ENCODE results near the gene DTX2.
"Not testable (repeated sequence)": the region's sequence is repeated elsewhere in the genome, so short reads cannot be mapped to it uniquely, and the experiment has no call there.

The DTX2 gene

DNA sequence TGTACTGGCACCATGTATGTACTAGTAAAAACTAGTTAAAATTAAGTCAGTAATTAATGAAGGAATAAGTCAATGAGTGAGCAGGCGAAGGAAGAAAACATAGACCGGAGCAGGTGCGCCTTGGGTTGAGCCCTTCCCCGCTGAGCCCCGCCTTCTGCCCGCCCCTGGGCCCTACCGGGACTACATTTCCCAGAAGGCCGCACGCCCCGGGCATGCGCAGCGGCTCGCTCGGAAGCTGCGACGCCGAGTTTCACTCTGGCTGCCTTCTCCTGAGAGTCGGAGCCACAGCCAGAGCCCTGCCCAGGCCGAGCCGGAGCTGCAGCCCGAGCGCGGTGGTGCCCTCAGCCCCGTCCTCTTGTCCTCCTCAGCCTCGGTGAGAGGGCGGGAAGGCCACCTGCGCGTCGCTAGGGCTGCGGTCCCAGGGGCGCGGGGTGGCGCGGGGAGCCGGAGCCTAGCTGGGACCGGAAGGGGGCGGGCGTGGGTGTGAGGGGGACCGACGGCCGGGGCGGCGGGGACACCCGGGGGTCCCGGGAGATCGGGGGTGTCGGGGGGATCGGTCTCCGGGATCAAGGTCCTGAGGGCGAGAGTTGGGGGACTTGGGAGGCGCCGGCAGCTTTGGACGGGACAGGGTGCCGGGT lies at the start of gene DTX2:
Gene DTX2 (plus strand): TSS at position 246 of the 638 bp plus-strand sequence. CDS start 18,801 bp downstream, outside the sequence.
- DNase-seq (ENCODE audit: low read depth), result not testable (repeated sequence)

DNA sequence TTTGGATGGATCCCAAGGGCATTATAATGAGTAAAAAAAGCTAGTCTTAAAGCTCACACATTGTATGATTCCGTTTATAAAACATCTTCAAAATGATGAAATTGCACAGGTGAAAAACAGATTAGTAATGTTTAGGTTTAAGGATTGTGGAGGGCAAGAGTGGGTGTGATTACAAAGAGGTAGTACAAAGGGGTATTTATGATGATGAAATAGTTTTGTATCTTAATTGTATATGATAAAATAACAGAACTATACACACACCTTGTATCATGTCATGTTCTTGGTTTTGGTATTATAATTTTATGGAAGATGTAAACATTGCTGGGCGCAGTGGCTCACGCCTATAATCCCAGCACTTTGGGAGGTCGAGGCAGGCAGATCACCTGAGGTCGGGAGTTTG lies 49.3 kb upstream of the DTX2 start:
- DNase-seq (ENCODE audit: low read depth), result no peak

DNA sequence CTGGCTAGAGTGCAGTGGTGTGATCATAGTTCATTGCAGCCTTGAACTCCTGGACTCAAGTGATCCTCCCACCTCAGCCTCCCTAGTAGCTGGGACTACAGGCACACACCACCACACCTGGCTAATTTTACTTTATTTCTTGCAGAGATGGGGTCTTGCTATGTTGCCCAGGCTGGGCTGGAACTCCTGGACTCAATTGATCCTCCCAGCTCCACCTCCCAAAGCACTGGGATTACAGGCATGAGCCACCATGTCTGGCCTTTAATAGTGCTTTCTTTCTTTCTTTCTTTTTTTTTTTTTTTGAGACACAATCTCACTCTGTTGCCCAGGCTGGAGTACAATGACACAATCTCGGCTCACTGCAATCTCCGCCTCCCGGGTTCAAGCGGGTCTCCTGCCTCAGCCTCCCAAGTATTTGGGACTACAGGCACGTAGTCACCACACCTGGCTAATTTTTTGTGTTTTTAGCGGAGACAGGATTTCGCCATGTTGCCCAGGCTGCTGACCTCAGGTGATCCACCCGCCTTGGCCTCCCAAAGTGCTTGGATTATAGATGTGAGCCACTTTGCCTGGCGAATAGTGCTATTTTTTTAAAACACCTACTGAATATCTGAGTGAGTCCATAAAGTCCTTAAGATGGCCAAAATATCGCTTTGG lies 43.7 kb upstream of the DTX2 start:
- DNase-seq (ENCODE audit: low read depth), result not testable (repeated sequence)

DNA sequence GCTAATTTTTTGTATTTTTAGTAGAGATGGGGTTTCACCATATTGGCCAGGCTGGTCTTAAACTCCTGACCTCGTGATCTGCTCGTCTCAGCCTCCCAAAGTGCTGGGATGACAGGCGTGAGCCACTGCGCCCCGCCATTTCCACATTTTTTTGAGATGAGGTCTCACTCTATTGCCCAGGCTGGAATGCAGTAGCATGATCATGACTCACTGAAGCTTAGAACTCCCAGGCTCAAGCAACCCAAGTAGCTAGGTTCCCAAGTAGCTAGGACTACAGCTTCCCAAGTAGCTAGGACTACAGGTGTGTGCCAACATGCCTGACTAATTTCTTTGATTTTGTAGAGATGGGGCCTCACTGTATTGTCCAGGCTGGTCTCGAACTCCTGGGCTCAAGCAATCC lies 40.4 kb upstream of the DTX2 start:
- not testable (repeated sequence) for DNase-seq (ENCODE audit: low read depth)

DNA sequence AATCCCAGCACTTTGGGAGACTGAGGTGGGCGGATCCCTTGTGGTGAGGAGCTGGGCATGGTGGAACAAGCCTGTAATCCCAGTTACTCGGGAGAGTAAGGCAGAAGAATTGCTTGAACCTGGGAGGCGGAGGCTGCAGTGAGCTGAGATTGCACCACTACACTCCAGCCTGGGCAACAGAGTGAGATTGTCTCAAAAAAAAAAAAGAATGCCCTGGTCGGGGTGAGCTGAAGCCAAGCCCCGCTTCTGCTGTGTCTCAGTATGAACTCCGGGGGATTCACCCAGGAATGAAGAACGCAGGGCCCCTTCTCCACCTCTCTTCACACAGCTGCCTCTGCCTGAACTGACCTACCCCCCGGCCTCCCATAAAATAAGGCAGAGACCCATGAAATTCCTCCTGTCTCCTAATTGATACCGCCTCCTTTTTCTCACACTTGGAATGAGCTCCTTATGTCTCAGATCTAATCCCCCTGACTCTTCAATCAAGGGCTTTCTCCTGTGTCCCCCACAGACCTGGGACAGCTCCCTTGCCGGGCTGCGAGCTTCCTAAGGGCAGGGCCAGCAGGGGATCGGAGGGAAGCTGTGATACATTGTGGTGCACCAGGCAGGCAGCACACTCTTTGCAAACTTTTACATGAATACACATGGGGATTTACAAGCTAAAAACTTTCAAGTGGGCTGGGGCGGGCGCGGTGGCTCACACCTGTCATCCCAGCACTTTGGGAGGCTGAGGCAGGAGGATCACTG lies 37.7 kb upstream of the DTX2 start:
- no peak for DNase-seq (ENCODE audit: low read depth)

DNA sequence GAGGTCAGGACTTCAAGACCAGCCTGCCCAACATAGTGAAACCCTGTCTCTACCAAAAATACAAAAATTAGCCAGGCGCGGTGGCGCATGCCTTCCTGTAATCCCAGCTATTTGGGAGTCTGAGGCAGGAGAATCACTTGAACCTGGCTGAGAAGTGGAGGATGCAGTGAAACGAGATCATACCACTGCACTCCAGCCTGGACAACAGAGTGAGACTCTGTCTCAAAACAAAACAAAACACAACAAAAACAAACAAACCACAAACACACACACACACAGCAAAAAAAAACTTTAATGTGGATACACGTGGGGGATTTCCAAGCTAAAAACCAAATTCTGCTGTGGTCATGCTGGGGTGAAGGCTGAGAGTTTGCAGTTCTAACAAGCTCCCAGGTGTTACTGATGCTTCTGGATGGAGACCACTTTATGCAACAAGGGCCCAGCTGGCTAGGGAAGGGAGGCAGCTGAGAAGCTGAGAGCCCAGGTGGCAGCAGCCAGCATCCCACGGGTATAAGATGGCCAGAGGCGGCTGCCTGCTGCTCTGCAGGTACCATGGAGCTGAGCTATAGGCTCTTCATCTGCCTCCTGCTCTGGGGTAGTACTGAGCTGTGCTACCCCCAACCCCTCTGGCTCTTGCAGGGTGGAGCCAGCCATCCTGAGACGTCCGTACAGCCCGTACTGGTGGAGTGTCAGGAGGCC lies 36.9 kb upstream of the DTX2 start, which contains the start of gene ZP3:
Gene ZP3 (plus strand): TSS at position 538 of the 699 bp plus-strand sequence. CDS start 15 bp downstream, at position 553.
- no peak for DNase-seq (ENCODE audit: low read depth)

DNA sequence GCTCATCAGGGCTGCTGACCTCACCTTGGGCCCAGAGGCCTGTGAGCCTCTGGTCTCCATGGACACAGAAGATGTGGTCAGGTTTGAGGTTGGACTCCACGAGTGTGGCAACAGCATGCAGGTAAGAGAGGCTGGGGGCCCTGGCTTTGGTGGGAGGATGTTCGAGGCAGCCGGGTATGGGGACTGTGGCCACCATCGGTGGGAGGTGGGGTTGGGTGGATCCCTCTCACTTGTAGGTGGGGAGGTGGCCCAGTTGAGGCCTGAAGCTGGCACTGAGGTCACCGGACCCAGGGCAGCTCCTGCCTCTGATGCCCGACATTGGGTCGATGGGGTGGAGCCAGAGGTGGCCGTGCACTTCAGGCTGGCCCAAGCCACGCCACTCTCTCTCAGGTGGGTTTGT lies 36.4 kb upstream of the DTX2 start:
- DNase-seq (ENCODE audit: low read depth), result no peak

DNA sequence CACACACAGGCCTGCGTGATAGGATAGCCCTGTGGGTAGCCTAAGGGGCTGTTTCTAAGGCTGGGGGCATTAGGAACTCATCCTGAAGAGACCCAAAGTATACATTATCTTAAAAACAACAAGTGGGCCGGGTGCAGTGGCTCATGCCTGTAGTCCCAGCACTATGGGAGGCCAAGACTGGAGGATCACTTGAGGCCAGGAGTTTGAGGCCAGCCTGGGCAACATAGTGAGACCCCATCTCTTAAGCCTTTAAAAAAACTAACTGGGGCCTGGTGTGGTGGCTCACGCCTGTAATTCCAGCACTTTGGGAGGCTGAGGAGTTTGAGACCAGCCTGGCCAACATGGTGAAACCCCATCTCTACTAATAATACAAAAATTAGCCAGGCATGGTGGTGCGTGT lies 36.0 kb upstream of the DTX2 start:
- DNase-seq (ENCODE audit: low read depth), result not testable (repeated sequence)

DNA sequence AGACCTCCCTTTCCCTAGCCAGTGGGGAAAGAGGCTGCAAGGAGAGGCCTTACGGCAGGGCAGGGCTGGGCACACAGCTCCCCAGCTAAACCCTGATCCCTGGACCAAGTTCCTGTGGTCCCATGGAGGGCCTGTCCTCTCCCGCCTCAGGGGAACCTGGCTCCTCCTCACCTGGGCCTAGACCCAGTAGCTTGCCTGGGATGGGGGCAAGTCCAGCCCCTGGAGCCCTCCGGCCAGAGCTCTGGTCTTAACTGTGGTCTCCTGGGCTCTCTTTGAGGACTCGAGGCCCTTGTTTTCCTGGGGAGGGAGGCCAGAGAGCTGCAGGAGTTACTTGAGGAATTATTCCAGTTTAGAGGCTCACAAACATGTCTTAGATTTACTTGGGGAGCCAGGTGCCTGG lies 35.3 kb upstream of the DTX2 start:
- DNase-seq (ENCODE audit: low read depth), result no peak

DNA sequence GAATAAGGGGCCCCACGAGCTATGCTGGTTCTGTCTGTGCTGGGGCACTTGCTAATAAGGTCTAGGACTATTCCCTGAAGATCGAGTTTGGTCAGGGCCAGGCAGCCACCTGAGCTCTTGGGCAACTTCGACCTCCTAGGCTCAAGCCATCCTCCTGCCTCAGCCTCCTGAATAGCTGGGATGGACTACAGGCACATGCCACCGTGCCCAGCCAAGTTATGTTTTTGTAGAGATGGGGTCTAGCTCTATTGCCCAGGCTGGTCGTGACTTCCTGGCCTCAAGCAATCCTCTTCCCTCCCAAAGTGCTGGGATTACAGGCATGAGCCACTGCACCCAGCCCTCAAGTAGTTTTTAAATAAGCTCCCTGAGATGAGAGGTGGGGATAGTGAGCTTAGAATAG lies 33.9 kb upstream of the DTX2 start:
- no peak for DNase-seq (ENCODE audit: low read depth)

DNA sequence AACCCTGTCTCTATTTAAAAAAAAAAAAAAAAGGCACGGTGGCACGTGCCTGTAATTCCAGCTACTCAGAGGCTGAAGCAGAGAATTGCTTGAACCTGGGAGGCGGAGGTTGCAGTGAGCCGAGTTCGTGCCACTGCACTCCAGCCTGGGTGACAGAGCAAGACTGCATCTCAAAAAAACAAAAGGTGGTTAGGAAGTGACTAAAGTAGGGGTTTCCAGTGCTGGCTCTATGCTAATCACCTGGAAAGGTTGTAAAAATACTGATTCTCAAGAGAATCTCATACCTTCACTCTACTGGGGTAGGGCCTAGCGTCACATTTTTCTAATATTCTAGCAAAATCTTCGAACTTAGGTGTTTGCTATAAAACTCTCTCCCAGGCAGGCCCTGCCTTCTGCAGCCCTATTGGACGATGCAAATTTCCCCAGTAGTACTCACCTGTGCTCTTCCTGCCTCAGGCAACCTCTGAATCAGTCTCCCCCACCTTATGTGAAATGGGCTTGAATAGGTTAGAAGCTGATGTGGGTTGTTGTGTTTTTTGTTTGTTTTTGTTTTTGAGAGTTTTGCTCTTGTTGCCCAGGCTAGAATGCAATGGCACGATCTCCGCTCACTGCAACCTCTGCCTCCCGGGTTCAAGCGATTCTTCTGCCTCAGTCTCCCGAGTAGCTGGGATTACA lies 33.2 kb upstream of the DTX2 start:
- DNase-seq (ENCODE audit: low read depth), result no peak

DNA sequence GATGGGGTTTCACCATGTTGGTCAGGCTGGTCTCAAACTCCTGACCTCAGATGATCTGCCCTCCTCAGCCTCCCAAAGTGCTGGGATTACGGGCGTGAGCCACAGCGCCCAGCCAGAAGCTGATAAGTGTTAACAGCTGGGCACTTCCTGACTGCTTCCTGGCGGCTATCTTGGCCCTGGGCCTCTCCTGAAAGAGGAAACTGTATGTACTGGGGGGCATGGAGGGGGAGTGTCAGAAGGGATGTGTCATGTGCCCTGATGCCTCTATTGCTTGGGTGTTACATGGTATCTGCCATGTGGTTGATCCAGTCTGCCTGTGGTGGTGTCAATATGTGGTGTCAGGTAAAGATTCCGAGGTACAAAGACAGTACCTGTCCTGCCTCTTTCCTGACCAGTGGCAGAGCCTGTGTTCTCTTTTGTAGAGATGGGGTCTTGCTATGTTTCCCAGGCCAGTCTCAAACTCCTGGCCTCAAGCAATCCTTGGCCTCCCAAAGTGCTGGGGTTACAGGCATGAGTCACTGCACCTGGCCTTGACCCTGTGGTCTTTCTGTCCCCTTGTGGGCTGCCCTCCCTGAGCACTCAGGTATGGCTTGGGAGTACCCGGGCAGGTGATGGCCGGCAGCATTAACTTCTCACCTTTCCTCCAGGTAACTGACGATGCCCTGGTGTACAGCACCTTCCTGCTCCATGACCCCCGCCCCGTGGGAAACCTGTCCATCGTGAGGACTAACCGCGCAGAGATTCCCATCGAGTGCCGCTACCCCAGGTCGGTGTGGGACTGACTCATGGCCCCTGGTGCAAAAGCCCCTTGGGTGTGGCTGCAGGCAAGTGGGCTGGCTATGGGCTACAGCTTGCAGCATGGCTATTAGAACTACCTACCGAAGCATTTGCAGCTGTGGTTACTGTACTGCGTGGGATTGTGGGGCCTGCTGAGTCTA lies 32.4 kb upstream of the DTX2 start:
- no peak for DNase-seq (ENCODE audit: low read depth)

DNA sequence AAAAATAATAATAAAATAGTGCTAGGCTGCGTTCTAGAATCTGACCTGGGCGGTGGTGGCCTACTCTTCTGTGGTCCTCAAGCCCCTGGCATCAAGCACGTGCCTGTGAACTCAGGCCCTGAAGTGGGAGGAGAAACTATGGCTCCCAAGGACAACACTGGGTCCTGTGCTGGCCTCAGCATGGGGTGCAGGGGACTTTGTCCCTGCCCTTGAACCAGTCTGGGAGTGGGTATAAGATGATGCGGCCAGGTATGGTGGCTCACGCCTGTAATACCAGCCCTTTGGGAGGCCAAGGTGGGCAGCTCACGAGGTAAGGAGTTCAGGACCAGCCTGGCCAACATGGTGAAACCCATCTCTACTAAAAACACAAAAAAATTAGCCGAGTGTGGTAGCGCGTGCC lies 31.3 kb upstream of the DTX2 start:
- DNase-seq (ENCODE audit: low read depth), result no peak

DNA sequence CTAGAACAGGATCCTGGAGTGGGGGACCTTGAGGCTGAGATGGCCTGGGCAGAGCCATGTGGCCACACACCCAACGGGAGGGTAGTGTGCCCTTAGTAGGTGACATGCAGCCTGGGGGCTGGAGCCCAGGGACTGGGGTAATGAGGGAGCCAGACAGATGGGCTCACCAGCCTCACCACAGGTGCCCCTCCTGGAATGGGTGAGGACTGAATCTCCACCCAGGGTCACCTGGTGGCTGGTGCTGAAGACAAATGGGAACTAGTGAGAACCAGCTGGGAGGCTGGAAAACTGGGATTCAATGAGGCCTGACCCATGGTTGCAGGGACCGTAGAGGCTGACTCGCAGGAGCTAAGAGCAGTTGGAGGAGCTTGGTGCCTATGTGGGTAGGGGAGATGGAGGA lies 30.7 kb upstream of the DTX2 start:
- DNase-seq (ENCODE audit: low read depth), result no peak

DNA sequence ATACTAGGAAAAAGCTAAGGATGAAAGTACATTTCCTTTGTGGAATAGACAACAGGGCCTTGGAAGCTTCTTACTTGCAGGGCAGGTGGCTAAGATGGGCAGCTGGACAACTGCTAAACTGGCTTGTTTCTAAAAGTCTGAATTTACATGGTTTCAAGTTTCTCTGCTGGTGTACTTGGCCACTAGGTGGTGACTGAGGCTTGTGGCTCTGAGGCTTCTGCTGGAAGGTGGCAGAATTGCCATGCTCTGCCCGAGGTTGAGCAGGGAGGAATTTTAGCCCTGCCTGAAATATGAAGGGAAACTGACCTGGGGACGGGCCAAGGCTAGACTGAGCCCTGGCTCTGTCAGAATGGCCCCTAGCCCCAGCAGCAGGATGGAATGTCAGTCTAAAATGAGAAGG lies 23.6 kb upstream of the DTX2 start:
- not testable (repeated sequence) for DNase-seq (ENCODE audit: low read depth)

DNA sequence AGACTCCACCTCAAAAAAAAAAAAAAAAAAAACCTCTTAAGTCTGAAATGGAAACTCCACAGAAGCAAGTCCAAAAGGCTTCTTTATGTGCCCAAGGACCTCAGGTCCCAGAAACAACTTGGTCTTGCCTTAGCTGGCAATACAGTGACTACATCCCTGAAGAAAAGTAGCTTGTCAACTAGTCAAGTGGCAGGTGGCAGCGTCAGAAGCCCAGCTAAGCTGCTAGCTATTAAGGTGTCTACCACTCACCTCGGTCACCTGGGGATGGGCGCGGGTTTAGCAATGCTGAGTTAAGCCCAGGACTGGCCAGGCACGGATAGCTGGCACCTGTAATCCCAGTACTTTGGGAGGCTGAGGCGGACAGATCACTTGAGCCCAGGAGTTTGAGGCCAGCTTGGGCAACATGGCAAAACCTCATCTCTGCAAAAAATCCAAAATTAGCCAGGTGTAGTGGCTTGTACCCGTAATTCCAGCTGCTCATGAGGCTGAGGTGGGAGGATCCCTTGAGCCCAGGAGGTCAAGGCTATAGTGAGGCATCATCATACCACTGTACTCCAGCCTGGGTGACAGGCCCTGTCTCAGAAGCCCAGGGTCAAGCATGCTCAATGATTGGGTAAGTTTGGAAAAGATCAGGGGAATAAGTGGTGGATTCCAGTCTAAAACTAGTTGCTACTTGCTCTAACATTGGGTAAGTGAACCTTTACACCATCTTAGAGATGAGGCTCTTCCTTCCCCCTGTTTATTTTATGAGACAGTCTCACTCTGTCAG lies 22.2 kb upstream of the DTX2 start:
- not testable (repeated sequence) for DNase-seq (ENCODE audit: low read depth)

DNA sequence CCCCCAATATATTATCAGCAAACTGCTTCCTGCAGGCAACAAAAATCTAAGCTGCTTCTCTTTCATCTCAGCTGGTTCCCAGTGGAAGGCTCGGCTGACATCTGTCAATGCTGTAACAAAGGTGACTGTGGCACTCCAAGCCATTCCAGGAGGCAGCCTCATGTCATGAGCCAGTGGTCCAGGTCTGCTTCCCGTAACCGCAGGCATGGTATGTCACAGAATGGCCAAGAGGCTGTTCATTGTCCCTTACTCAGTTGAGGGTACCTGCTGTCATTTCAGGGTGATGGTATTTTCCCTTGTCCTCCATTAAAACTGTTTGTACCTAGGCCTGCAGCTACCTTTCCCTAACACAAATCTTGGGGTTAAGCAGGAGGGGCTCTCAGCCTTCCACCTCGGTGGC lies 21.1 kb upstream of the DTX2 start:
- DNase-seq (ENCODE audit: low read depth), result not testable (repeated sequence)

DNA sequence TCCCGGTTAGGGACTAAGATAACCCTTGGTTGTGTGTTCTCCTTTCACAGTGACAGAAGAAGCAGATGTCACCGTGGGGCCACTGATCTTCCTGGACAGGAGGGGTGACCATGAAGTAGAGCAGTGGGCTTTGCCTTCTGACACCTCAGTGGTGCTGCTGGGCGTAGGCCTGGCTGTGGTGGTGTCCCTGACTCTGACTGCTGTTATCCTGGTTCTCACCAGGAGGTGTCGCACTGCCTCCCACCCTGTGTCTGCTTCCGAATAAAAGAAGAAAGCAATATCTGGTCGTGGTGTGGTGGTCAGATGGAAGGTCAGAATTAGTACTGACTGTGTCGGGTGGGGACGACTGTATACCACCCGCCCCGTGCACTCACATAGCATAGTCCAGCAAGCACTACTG lies 19.7 kb upstream of the DTX2 start:
- not testable (repeated sequence) for DNase-seq (ENCODE audit: low read depth)

DNA sequence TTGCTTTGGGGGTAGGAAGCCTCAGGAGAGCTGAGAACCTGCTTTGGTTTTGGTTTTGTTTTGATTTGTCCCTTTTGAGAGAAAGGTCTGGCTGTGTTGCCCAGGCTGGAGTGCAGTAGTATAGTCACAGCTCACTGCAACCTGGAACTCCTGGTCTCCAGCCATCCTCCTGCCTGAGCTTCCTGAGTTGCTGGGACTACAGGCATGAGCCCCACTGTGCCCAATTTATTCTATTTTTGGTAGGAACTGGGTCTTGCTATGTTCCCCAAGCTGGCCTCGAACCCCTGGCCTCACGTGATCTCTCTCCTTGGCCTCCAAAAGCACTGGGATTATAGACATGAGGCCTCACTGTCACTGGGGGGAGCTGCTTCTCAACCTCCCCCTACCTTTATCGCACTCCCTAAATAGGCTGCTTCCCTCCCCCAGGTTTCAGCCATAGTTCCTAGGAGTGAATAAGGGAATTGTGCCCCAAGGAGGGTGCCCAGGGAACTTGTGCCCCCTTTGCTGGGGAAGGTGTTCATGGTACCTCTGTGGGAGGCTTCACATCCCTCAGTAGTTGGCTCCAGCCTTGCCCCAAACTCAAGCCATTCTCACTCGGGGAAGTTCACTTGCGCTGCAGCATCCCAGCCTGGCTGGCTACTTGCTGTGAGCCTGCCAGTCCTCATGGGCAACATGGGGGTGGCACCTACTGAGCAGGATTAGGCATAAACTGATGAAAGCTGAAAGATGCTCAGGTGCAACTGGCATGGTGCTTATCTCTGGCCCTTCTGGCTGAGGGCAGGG lies 18.7 kb upstream of the DTX2 start:
- DNase-seq (ENCODE audit: low read depth), result not testable (repeated sequence)
